HCT116 (cell line): Measurements from ENCODE around the gene NBEAL2. TPM values are rescaled to one million over a fixed set of nuclear protein-coding genes. Genes with fewer than 3 reads are reported as not detected.

Source experiments
- ATAC-seq: fragments of 200-7000 bp; cut with Tn5 transposase; 2 replicates; pipeline ENCODE4 v1.9.1; 2020; ENCODE audit warnings: mild to moderate bottlenecking, moderate library complexity
- BruUV-seq: library from RNA; stranded (reverse); fragments of 400-500 nt; replicated peaks from 2 replicates; lab custom pipeline; 2021; lab: Mats Ljungman, UMichigan
- CTCF ChIA-PET: fragments of 300-600 bp; sonication (Branson Sonifier 250); formaldehyde crosslinking; loops from one replicate; lab custom pipeline; 2021; ENCODE audit warnings: antibody characterized with exemption; lab: Charles Lee
- POLR2A ChIA-PET: fragments of 300-600, 350-600 bp; sonication (Branson Sonifier 250); formaldehyde crosslinking; loops from one replicate; lab custom pipeline; 2021; ENCODE audit warnings: antibody characterized with exemption; lab: Charles Lee
- RAD21 ChIA-PET, 2 experiments: fragments of 300-600 bp; sonication (Branson Sonifier 250); formaldehyde crosslinking; loops; one replicate each; lab custom pipeline; 2023; ENCODE audit warnings: low total read pairs in 2 of 2; ENCODE audit not compliant: uncharacterized antibody in 2 of 2, unreplicated experiment in 2 of 2, low non-redundant PET in 1 of 2; lab: Charles Lee
- DNase-seq: peaks from one replicate; pipeline ENCODE4 v3.0.0-alpha.2; 2010; ENCODE audit warnings: low read depth, low spot score
- H2AFZ ChIP-seq: fragments of 200-600 bp; shearing (Covaris generic), sonication (generic); 2 replicates; pipeline ENCODE4 v1.6.1; 2017; ENCODE audit warnings: low read depth, mixed run types, mixed read lengths, antibody characterized with exemption, low read length; ENCODE audit not compliant: poor library complexity, severe bottlenecking
- H3K27ac ChIP-seq: 2 replicates; pipeline ENCODE4 v1.5.1; 2012; ENCODE audit warnings: low read depth, low read length
- H3K27me3 ChIP-seq: fragments of 200-600 bp; sonication (generic); 2 replicates; pipeline ENCODE4 v1.6.1; 2016; ENCODE audit warnings: mixed run types, low read length, mixed read lengths; ENCODE audit not compliant: insufficient read depth
- H3K36me3 ChIP-seq, 2 experiments: fragments of 200-500 bp in 1 of 2; fragments of 200-600 bp in 1 of 2; sonication (Bioruptor generic) in 1 of 2; sonication (generic) in 1 of 2; 2 replicates each; pipeline versions ENCODE4 v1.5.1 to v1.6.1; 2014 to 2016; ENCODE audit warnings: low read length in 2 of 2, inconsistent platforms in 1 of 2, mixed read lengths in 1 of 2, mixed run types in 1 of 2; ENCODE audit not compliant: insufficient read depth in 2 of 2, control insufficient read depth in 1 of 2
- H3K4me1 ChIP-seq, 2 experiments: fragments of 200-600 bp in 1 of 2; sonication (generic) in 1 of 2; 2 replicates each; pipeline versions ENCODE4 v1.5.1 to v1.6.1; 2012 to 2017; ENCODE audit warnings: low read length in 2 of 2, inconsistent platforms in 1 of 2, mild to moderate bottlenecking in 1 of 2, mixed read lengths in 1 of 2, mixed run types in 1 of 2, moderate library complexity in 1 of 2; ENCODE audit not compliant: insufficient read depth in 2 of 2, control insufficient read depth in 1 of 2
- H3K4me2 ChIP-seq: fragments of 200-600 bp; sonication (generic); 2 replicates; pipeline ENCODE4 v1.6.1; 2017; ENCODE audit warnings: mixed run types, low read length, mixed read lengths
- H3K4me3 ChIP-seq, 2 experiments: fragments of 200-600 bp in 1 of 2; sonication (generic) in 1 of 2; replicated peaks in 1 of 2; 2 replicates each; pipeline ENCODE4 v1.5.1; 2011 to 2016; ENCODE audit warnings: low read length in 2 of 2, control low read depth in 1 of 2, low read depth in 1 of 2, mild to moderate bottlenecking in 1 of 2, mixed read lengths in 1 of 2, mixed run types in 1 of 2
- H3K79me2 ChIP-seq: fragments of 200-600 bp; sonication (generic); 2 replicates; pipeline ENCODE4 v1.6.1; 2017; ENCODE audit warnings: mild to moderate bottlenecking, mixed run types, low read length, moderate library complexity, mixed read lengths; ENCODE audit not compliant: insufficient read depth
- H3K9ac ChIP-seq: fragments of 200-600 bp; sonication (generic); 2 replicates; pipeline ENCODE4 v1.6.1; 2016; ENCODE audit warnings: low read length, mixed read lengths
- H3K9me2 ChIP-seq: fragments of 200-600 bp; sonication (generic), shearing (Covaris generic); 2 replicates; pipeline ENCODE4 v1.6.1; 2017; ENCODE audit warnings: mixed run types, mild to moderate bottlenecking, moderate library complexity; ENCODE audit not compliant: insufficient read depth
- H3K9me3 ChIP-seq, 2 experiments: fragments of 200-500 bp in 1 of 2; fragments of 200-600 bp in 1 of 2; sonication (Bioruptor generic) in 1 of 2; sonication (generic) in 1 of 2; 2 replicates each; pipeline ENCODE4 v1.6.1; 2014 to 2017; ENCODE audit warnings: low read length in 2 of 2, mixed read lengths in 2 of 2, inconsistent platforms in 1 of 2, low read depth in 1 of 2, mild to moderate bottlenecking in 1 of 2, mixed run types in 1 of 2, moderate library complexity in 1 of 2; ENCODE audit not compliant: control insufficient read depth in 1 of 2, insufficient read depth in 1 of 2
- H4K20me1 ChIP-seq: fragments of 200-600 bp; sonication (generic), shearing (Covaris generic); 2 replicates; pipeline ENCODE4 v1.6.1; 2017; ENCODE audit warnings: mixed run types, mild to moderate bottlenecking, moderate library complexity; ENCODE audit not compliant: insufficient read depth
- ATF3 ChIP-seq: IDR thresholded peaks from 2 replicates; pipeline ENCODE4 v1.6.1; 2012
- CEBPB ChIP-seq: IDR thresholded peaks from 2 replicates; pipeline ENCODE4 v1.6.1; 2012; ENCODE audit warnings: low read depth
- CTCF ChIP-seq, 3 experiments: fragments of 200-600 bp in 1 of 3; sonication (generic) in 1 of 3; IDR thresholded peaks in 2 of 3; conservative IDR thresholded peaks in 1 of 3; 2 replicates each; pipeline ENCODE4 v1.5.1; 2012 to 2017; ENCODE audit warnings: low read depth in 2 of 3, low read length in 2 of 3, antibody characterized with exemption in 1 of 3, borderline replicate concordance in 1 of 3, control low read depth in 1 of 3, mild to moderate bottlenecking in 1 of 3, mixed read lengths in 1 of 3, mixed run types in 1 of 3, moderate library complexity in 1 of 3; ENCODE audit not compliant: insufficient read depth in 1 of 3
- EGR1 ChIP-seq: IDR thresholded peaks from 2 replicates; pipeline ENCODE4 v1.6.1; 2012; ENCODE audit warnings: low read depth
- ELF1 ChIP-seq: IDR thresholded peaks from 2 replicates; pipeline ENCODE4 v1.6.1; 2012; ENCODE audit warnings: low read depth, borderline replicate concordance
- EZH2 ChIP-seq: fragments of 200-600 bp; sonication (generic); IDR thresholded peaks from 2 replicates; pipeline ENCODE4 v1.6.1; 2017; ENCODE audit warnings: antibody characterized with exemption, mixed run types
- EZH2phosphoT487 ChIP-seq: fragments of 200-600 bp; IDR thresholded peaks from 2 replicates; pipeline ENCODE4 v1.6.1; 2018; ENCODE audit warnings: antibody characterized with exemption, borderline replicate concordance
- FOSL1 ChIP-seq: IDR thresholded peaks from 2 replicates; pipeline ENCODE4 v1.6.1; 2012; ENCODE audit warnings: low read depth
- JUND ChIP-seq: IDR thresholded peaks from 2 replicates; pipeline ENCODE4 v1.6.1; 2012
- POLR2A ChIP-seq: IDR thresholded peaks from 2 replicates; pipeline ENCODE4 v1.7.0; 2011; ENCODE audit warnings: borderline replicate concordance; ENCODE audit not compliant: insufficient read depth, insufficient read length; ENCODE audit errors: extremely low read depth
- POLR2AphosphoS5 ChIP-seq: IDR thresholded peaks from 2 replicates; pipeline ENCODE4 v1.6.1; 2011; ENCODE audit warnings: mild to moderate bottlenecking, low read depth, low read length, moderate library complexity
- REST ChIP-seq: IDR thresholded peaks from 2 replicates; pipeline ENCODE4 v1.6.1; 2012; ENCODE audit warnings: low read depth
- SIN3A ChIP-seq: IDR thresholded peaks from 2 replicates; pipeline ENCODE4 v1.6.1; 2012; ENCODE audit warnings: low read depth
- SP1 ChIP-seq: IDR thresholded peaks from 2 replicates; pipeline ENCODE4 v1.6.1; 2012; ENCODE audit warnings: low read depth
- SRF ChIP-seq: IDR thresholded peaks from 2 replicates; pipeline ENCODE4 v1.6.1; 2012; ENCODE audit warnings: low read depth
- YY1 ChIP-seq: IDR thresholded peaks from 2 replicates; pipeline ENCODE4 v1.6.1; 2011; ENCODE audit warnings: low read length, low read depth, moderate library complexity, mild to moderate bottlenecking; ENCODE audit not compliant: insufficient replicate concordance; ENCODE audit errors: extremely low read depth
- ZBTB33 ChIP-seq: IDR thresholded peaks from 2 replicates; pipeline ENCODE4 v1.6.1; 2011; ENCODE audit warnings: mild to moderate bottlenecking, low read length, moderate library complexity; ENCODE audit not compliant: insufficient replicate concordance; ENCODE audit errors: extremely low read depth
- ZFX ChIP-seq: fragments of 450-650 bp; IDR thresholded peaks from 2 replicates; pipeline ENCODE4 v1.6.1; 2017
- ZNF274 ChIP-seq: fragments of 200-500 bp; sonication (Bioruptor generic); IDR thresholded peaks from 2 replicates; pipeline ENCODE4 v1.6.1; 2014; ENCODE audit warnings: mild to moderate bottlenecking, low read depth, low read length, inconsistent platforms
- intact Hi-C: fragments of 100-400 bp; cut with micrococcal nuclease; formaldehyde crosslinking; loops from 2 replicates; pipeline ENCODE4 v1.10.0; 2022
- total RNA-seq: library from RNA; stranded (reverse); gene quantifications from one replicate; pipeline ENCODE4 v1.2.1, GENCODE V29; 2021; ENCODE audit not compliant: unreplicated experiment

Gene NBEAL2
- total RNA-seq, 1 experiment from 2014 or later: 72.9 TPM

GRCh38 chr3:46930166-46930944 is 49.1 kb upstream of the NBEAL2 start:
- Histone ChIP-seq H3K9me3 (no peaks in the 10 kb centered on the region), H3K27ac (peak overlapping the region; percentile 21; the same call in 1 of the 2 replicates), H3K36me3 (peaks cover 5 to 7% of the 10 kb centered on the region in 2 experiments; a peak in 2 of 4 replicates), H3K9ac (no peak overlapping the region), H3K9me2 (no peaks in the 10 kb centered on the region), H3K4me2 (no peak overlapping the region), H2AFZ (no peak overlapping the region), H3K4me3 (no peak overlapping the region), H3K79me2 (peaks cover 93% of the 10 kb centered on the region), H4K20me1 (no peaks in the 10 kb centered on the region; the same call in 1 of the 2 replicates), H3K4me1 (peaks cover 41 to 53% of the 10 kb centered on the region in 2 experiments), H3K27me3 (no peaks in the 10 kb centered on the region)
- no peak for TF ChIP-seq SIN3A
- TF ChIP-seq CTCF (IDR thresholded peaks at IDR 0.05 in 2 of 3, conservative IDR thresholded peaks at IDR 0.05 in 1 of 3; ENCODE audit: borderline replicate concordance in 1 of 3, insufficient read depth in 1 of 3, low read depth in 2 of 3, low read length in 2 of 3): no peak
- TF ChIP-seq ZFX: no peak
- TF ChIP-seq POLR2AphosphoS5: no peak
- TF ChIP-seq EZH2: no peak
- TF ChIP-seq EGR1: no peak
- TF ChIP-seq ATF3: no peak
- no peak for TF ChIP-seq ZBTB33
- TF ChIP-seq JUND: no peak
- no peak for TF ChIP-seq ELF1
- TF ChIP-seq POLR2A: no peak
- no peak for TF ChIP-seq CEBPB
- no peak for TF ChIP-seq ZNF274
- no peak for TF ChIP-seq REST
- TF ChIP-seq SP1: no peak
- no peak for TF ChIP-seq YY1
- no peak for TF ChIP-seq FOSL1
- TF ChIP-seq SRF: no peak
- TF ChIP-seq EZH2phosphoT487: no peak
- intact Hi-C loops: no loop called here
- BruUV-seq: no TSS peak
- DNase-seq: no peak
- no peak for ATAC-seq
- ChIA-PET RAD21 (no interaction called here), CTCF (interaction anchor here (0.9 kb wide), 1 partner anchor 21 kb away, joined by 3 read pairs; no protein-coding TSS in a partner anchor), POLR2A (no interaction called here)
